Naive thymus-derived CD4-positive, alpha-beta T cell (primary cell): ENCODE data around the gene RTN4. TPM values are rescaled to one million over a fixed set of nuclear protein-coding genes. Genes with fewer than 3 reads are reported as not detected.
A peak's percentile ranks its signal among the peaks of the same experiment; 100 is the strongest.

Source experiments
- ATAC-seq: fragments of 150-1000 bp; cut with Tn5 transposase; 2 replicates; pipeline ENCODE4 v1.10.0; 2021; ENCODE audit warnings: mild to moderate bottlenecking, moderate library complexity
- CTCF ChIA-PET: fragments of 350-600 bp; sonication (Branson Sonifier 250); formaldehyde crosslinking; loops from one replicate; lab custom pipeline; 2021; ENCODE audit warnings: antibody characterized with exemption; lab: Charles Lee
- POLR2A ChIA-PET: fragments of 350-600 bp; sonication (Branson Sonifier 250); formaldehyde crosslinking; loops from one replicate; lab custom pipeline; 2021; ENCODE audit warnings: antibody characterized with exemption, inconsistent platforms; lab: Charles Lee
- DNase-seq, 9 donors: peaks; one replicate each; pipeline versions ENCODE4 v3.0.0 to v3.0.0-alpha.2; 2020 to 2022; ENCODE audit warnings: mixed read lengths in 1 of 9
- H3K27ac ChIP-seq: one replicate; pipeline ENCODE4 v1.7.0; 2013; ENCODE audit warnings: mild to moderate bottlenecking, low read depth, low read length, moderate library complexity
- H3K27me3 ChIP-seq, 2 donors: one replicate each; pipeline ENCODE4 v1.7.0; 2013; ENCODE audit warnings: low read length in 2 of 2, mild to moderate bottlenecking in 2 of 2, moderate library complexity in 2 of 2; ENCODE audit not compliant: control insufficient read depth in 2 of 2, insufficient read depth in 2 of 2
- H3K36me3 ChIP-seq, 3 experiments: 1 replicate in 2 of 3; 2 replicates in 1 of 3; pipeline ENCODE4 v1.7.0; 2013; ENCODE audit warnings: low read length in 3 of 3, mild to moderate bottlenecking in 3 of 3, moderate library complexity in 1 of 3; ENCODE audit not compliant: insufficient read depth in 3 of 3, control insufficient read depth in 2 of 3
- H3K4me1 ChIP-seq, 2 donors: one replicate each; pipeline ENCODE4 v1.7.0; 2013; ENCODE audit warnings: low read length in 2 of 2, mild to moderate bottlenecking in 2 of 2, moderate library complexity in 1 of 2; ENCODE audit not compliant: control insufficient read depth in 2 of 2, insufficient read depth in 2 of 2
- H3K4me3 ChIP-seq: 2 replicates; pipeline ENCODE4 v1.7.0; 2013; ENCODE audit warnings: mild to moderate bottlenecking, low read length
- H3K9me3 ChIP-seq, 3 experiments: 1 replicate in 2 of 3; 2 replicates in 1 of 3; pipeline ENCODE4 v1.7.0; 2013; ENCODE audit warnings: low read length in 3 of 3; ENCODE audit not compliant: control insufficient read depth in 2 of 3
- H3K27ac Mint-ChIP-seq, 9 donors: one replicate each; pipeline ENCODE4 v1.8.0; 2020 to 2022; ENCODE audit warnings: mixed read lengths in 9 of 9, mild to moderate bottlenecking in 8 of 9, moderate library complexity in 5 of 9, inconsistent platforms in 2 of 9
- H3K27me3 Mint-ChIP-seq, 5 donors: one replicate each; pipeline ENCODE4 v1.8.0; 2021 to 2022; ENCODE audit warnings: mixed read lengths in 5 of 5, mild to moderate bottlenecking in 1 of 5
- H3K36me3 Mint-ChIP-seq, 5 donors: one replicate each; pipeline ENCODE4 v1.8.0; 2020 to 2022; ENCODE audit warnings: mixed read lengths in 5 of 5, mild to moderate bottlenecking in 3 of 5, inconsistent platforms in 1 of 5
- H3K4me1 Mint-ChIP-seq, 7 donors: one replicate each; pipeline ENCODE4 v1.8.0; 2020 to 2022; ENCODE audit warnings: mixed read lengths in 7 of 7, mild to moderate bottlenecking in 3 of 7, inconsistent platforms in 1 of 7
- H3K4me3 Mint-ChIP-seq, 10 donors: one replicate each; pipeline ENCODE4 v1.8.0; 2020 to 2022; ENCODE audit warnings: mild to moderate bottlenecking in 10 of 10, mixed read lengths in 10 of 10, moderate library complexity in 6 of 10, inconsistent platforms in 2 of 10
- H3K9me3 Mint-ChIP-seq, 11 donors: one replicate each; pipeline ENCODE4 v1.8.0; 2020 to 2022; ENCODE audit warnings: mixed read lengths in 11 of 11, mild to moderate bottlenecking in 4 of 11, inconsistent platforms in 1 of 11, moderate library complexity in 1 of 11
- intact Hi-C, 2 donors: fragments of 100-400 bp; cut with micrococcal nuclease; formaldehyde crosslinking; loops; one replicate each; pipeline ENCODE4 v1.15.1; 2023
- polyA plus RNA-seq, 2 donors: library from polyadenylated mRNA; unstranded; fragments of 300-500 nt; fragmentation: Illumina TruSeq; gene quantifications; one replicate each; pipeline ENCODE4 v1.2.3, GENCODE V29; 2021
- total RNA-seq, 6 experiments: library from RNA in 5 of 6; stranded (reverse) in 5 of 6; gene quantifications; 1 replicate in 5 of 6; 2 replicates in 1 of 6; pipeline ENCODE4 v1.2.3 and lab custom pipeline; 2021 to 2026

The RTN4 gene
- total and polyA plus RNA-seq, 7 experiments from 2014 or later: 59.6 to 126 (median 65.1) TPM

- ATAC-seq (no peak), DNase-seq (no peak)
- ChIA-PET CTCF (interaction anchor here (0.6 kb wide), 1 partner anchor 224 kb away, joined by 6 read pairs; no protein-coding TSS in a partner anchor), POLR2A (interaction anchor here (0.5 to 1.4 kb wide), 2 partner anchors 10 to 15 kb away, joined by 3 read pairs; no protein-coding TSS in a partner anchor)
- Mint-ChIP-seq H3K4me3 (no peak overlapping the region), H3K36me3 (peaks cover 0 to 56% (median 50%) of the 10 kb centered on the region in 5 donors), H3K27me3 (no peaks in the 10 kb centered on the region), H3K9me3 (peaks cover 0 to 8% (median 2%) of the 10 kb centered on the region in 11 donors), H3K4me1 (peaks cover 20 to 37% (median 29%) of the 10 kb centered on the region in 7 donors), H3K27ac (peak overlapping the region in 2 of 9 donors; percentile 10 to 65)
- peaks cover 12 to 26% of the 10 kb centered on the region in 2 donors for H3K4me1 ChIP-seq
- intact Hi-C loops: no loop called here
- peaks cover 0 to 9% (median 0%) of the 10 kb centered on the region in 3 experiments for H3K9me3 ChIP-seq
- H3K27me3 ChIP-seq: no peaks in the 10 kb centered on the region
- H3K36me3 ChIP-seq: peaks cover 0 to 29% (median 0%) of the 10 kb centered on the region in 3 experiments
- H3K4me3 ChIP-seq: no peak overlapping the region
- no peak overlapping the region for H3K27ac ChIP-seq
These were observed 81.6 kb downstream of the RTN4 start for GRCh38 chr2:54968561-54969218.

GRCh38 chr2:54967759-54968365 is 82.4 kb downstream of the RTN4 start:
- no peak overlapping the region for H3K4me3 Mint-ChIP-seq
- peaks cover 0 to 53% (median 45%) of the 10 kb centered on the region in 5 donors for H3K36me3 Mint-ChIP-seq
- DNase-seq (no peak), ATAC-seq (no peak)
- intact Hi-C loops: no loop called here
- H3K9me3 ChIP-seq: peaks cover 0 to 9% (median 0%) of the 10 kb centered on the region in 3 experiments
- ChIA-PET POLR2A (no interaction called here), CTCF (no interaction called here)
- H3K27ac ChIP-seq: no peak overlapping the region
- H3K4me1 ChIP-seq: peaks cover 12 to 26% of the 10 kb centered on the region in 2 donors
- peaks cover 0 to 21% (median 0%) of the 10 kb centered on the region in 3 experiments for H3K36me3 ChIP-seq
- peaks cover 0 to 8% (median 2%) of the 10 kb centered on the region in 11 donors for H3K9me3 Mint-ChIP-seq
- no peak overlapping the region for H3K4me3 ChIP-seq
- H3K27ac Mint-ChIP-seq: peak overlapping the region in 3 of 9 donors; percentile 5 to 65 (median 55)
- no peaks in the 10 kb centered on the region for H3K27me3 ChIP-seq
- peaks cover 20 to 37% (median 29%) of the 10 kb centered on the region in 7 donors for H3K4me1 Mint-ChIP-seq
- no peaks in the 10 kb centered on the region for H3K27me3 Mint-ChIP-seq

- H3K9me3 ChIP-seq: peaks cover 0 to 9% (median 0%) of the 10 kb centered on the region in 3 experiments
- ATAC-seq: no peak
- Mint-ChIP-seq H3K4me1 (peaks cover 20 to 37% (median 29%) of the 10 kb centered on the region in 7 donors), H3K27me3 (no peaks in the 10 kb centered on the region), H3K4me3 (no peak overlapping the region), H3K9me3 (peaks cover 0 to 8% (median 2%) of the 10 kb centered on the region in 11 donors), H3K27ac (peak overlapping the region in 4 of 9 donors; percentile 2 to 55 (median 30)), H3K36me3 (peaks cover 0 to 47% (median 41%) of the 10 kb centered on the region in 5 donors)
- no peak for DNase-seq
- intact Hi-C loops: no loop called here
- peaks cover 0 to 16% (median 0%) of the 10 kb centered on the region in 3 experiments for H3K36me3 ChIP-seq
- H3K4me3 ChIP-seq: no peak overlapping the region
- ChIA-PET POLR2A (no interaction called here), CTCF (no interaction called here)
- no peak overlapping the region for H3K27ac ChIP-seq
- no peaks in the 10 kb centered on the region for H3K27me3 ChIP-seq
- H3K4me1 ChIP-seq: peaks cover 12 to 26% of the 10 kb centered on the region in 2 donors
These were observed 83.0 kb downstream of the RTN4 start for GRCh38 chr2:54967269-54967668.

- peaks cover 0 to 11% (median 0%) of the 10 kb centered on the region in 3 experiments for H3K36me3 ChIP-seq
- intact Hi-C loops: no loop called here
- ATAC-seq (no peak), DNase-seq (no peak)
- CTCF ChIA-PET: no interaction called here
- no peak overlapping the region for H3K4me3 ChIP-seq
- H3K9me3 ChIP-seq: peaks cover 0 to 9% (median 0%) of the 10 kb centered on the region in 3 experiments
- H3K27me3 Mint-ChIP-seq: no peaks in the 10 kb centered on the region
- H3K27ac Mint-ChIP-seq: peak overlapping the region in 3 of 9 donors; percentile 28 to 47 (median 34)
- peaks cover 20 to 37% (median 29%) of the 10 kb centered on the region in 7 donors for H3K4me1 Mint-ChIP-seq
- H3K4me3 Mint-ChIP-seq: peak overlapping the region in 1 of 10 donors; percentile 71
- peaks cover 0 to 46% (median 40%) of the 10 kb centered on the region in 5 donors for H3K36me3 Mint-ChIP-seq
- POLR2A ChIA-PET: no interaction called here
- H3K9me3 Mint-ChIP-seq: peaks cover 0 to 8% (median 2%) of the 10 kb centered on the region in 11 donors
- H3K27me3 ChIP-seq: no peaks in the 10 kb centered on the region
- H3K4me1 ChIP-seq: peaks cover 12 to 26% of the 10 kb centered on the region in 2 donors
- H3K27ac ChIP-seq: no peak overlapping the region
These were observed 83.4 kb downstream of the RTN4 start for GRCh38 chr2:54966837-54967236.

- H3K36me3 Mint-ChIP-seq: peaks cover 0 to 41% (median 35%) of the 10 kb centered on the region in 5 donors
- no peak for DNase-seq
- peak; percentile 26 for ATAC-seq
- H3K9me3 Mint-ChIP-seq: peaks cover 0 to 8% (median 2%) of the 10 kb centered on the region in 11 donors
- Histone ChIP-seq H3K4me3 (no peak overlapping the region), H3K9me3 (peaks cover 0 to 9% (median 0%) of the 10 kb centered on the region in 3 experiments), H3K27ac (no peak overlapping the region), H3K4me1 (peaks cover 12 to 26% of the 10 kb centered on the region in 2 donors), H3K36me3 (peaks cover 0 to 11% (median 0%) of the 10 kb centered on the region in 3 experiments), H3K27me3 (no peaks in the 10 kb centered on the region)
- ChIA-PET POLR2A (no interaction called here), CTCF (no interaction called here)
- H3K27me3 Mint-ChIP-seq: no peaks in the 10 kb centered on the region
- intact Hi-C loops: no loop called here
- peak overlapping the region in 6 of 9 donors; percentile 9 to 87 (median 42) for H3K27ac Mint-ChIP-seq
- peak overlapping the region in 3 of 10 donors; percentile 15 to 71 (median 63) for H3K4me3 Mint-ChIP-seq
- peaks cover 20 to 37% (median 31%) of the 10 kb centered on the region in 7 donors for H3K4me1 Mint-ChIP-seq
These were observed 84.0 kb downstream of the RTN4 start for GRCh38 chr2:54966165-54966832.

- intact Hi-C loops: no loop called here
- Mint-ChIP-seq H3K27me3 (no peaks in the 10 kb centered on the region), H3K4me3 (peak overlapping the region in 5 of 10 donors; percentile 12 to 71 (median 34)), H3K27ac (peak overlapping the region in 7 of 9 donors; percentile 21 to 87 (median 65)), H3K4me1 (peaks cover 20 to 37% (median 31%) of the 10 kb centered on the region in 7 donors), H3K9me3 (peaks cover 0 to 8% (median 4%) of the 10 kb centered on the region in 11 donors), H3K36me3 (peaks cover 0 to 35% (median 33%) of the 10 kb centered on the region in 5 donors)
- no peak overlapping the region for H3K4me3 ChIP-seq
- H3K36me3 ChIP-seq: peaks cover 0 to 7% (median 0%) of the 10 kb centered on the region in 3 experiments
- ATAC-seq: no peak
- H3K4me1 ChIP-seq: peaks cover 12 to 26% of the 10 kb centered on the region in 2 donors
- CTCF ChIA-PET: no interaction called here
- POLR2A ChIA-PET: interaction anchor here (0.5 kb wide), 1 partner anchor 14 kb away, joined by 4 read pairs; no protein-coding TSS in a partner anchor
- DNase-seq: no peak
- no peak overlapping the region for H3K27ac ChIP-seq
- no peaks in the 10 kb centered on the region for H3K27me3 ChIP-seq
- peaks cover 0 to 9% (median 0%) of the 10 kb centered on the region in 3 experiments for H3K9me3 ChIP-seq
These were observed 84.8 kb downstream of the RTN4 start for GRCh38 chr2:54965425-54965824.
